Mesodermal cell (in vitro differentiated cells): ENCODE measurements around the gene RPL34.

Experiments used
- H3K27ac ChIP-seq: 2 replicates; pipeline ENCODE4 v1.7.0; 2013; ENCODE audit warnings: mild to moderate bottlenecking, low read depth, low read length, moderate library complexity; ENCODE audit not compliant: severe bottlenecking
- H3K36me3 ChIP-seq: 2 replicates; pipeline ENCODE4 v1.7.1; 2013; ENCODE audit warnings: mild to moderate bottlenecking, low read length, moderate library complexity; ENCODE audit not compliant: control insufficient read depth, insufficient read depth
- H3K4me1 ChIP-seq: one replicate; pipeline ENCODE4 v1.7.1; 2013; ENCODE audit warnings: mild to moderate bottlenecking, low read length; ENCODE audit not compliant: insufficient read depth, control insufficient read depth, poor library complexity, severe bottlenecking
- H3K4me3 ChIP-seq: 2 replicates; pipeline ENCODE4 v1.7.0; 2013; ENCODE audit warnings: low read length, control low read depth, mild to moderate bottlenecking; ENCODE audit not compliant: insufficient read depth, poor library complexity, severe bottlenecking; ENCODE audit errors: extremely low read depth
- H3K9me3 ChIP-seq: 2 replicates; pipeline ENCODE4 v1.7.1; 2013; ENCODE audit warnings: mild to moderate bottlenecking, low read length, moderate library complexity; ENCODE audit not compliant: control insufficient read depth
- WGBS, 2 experiments: methylation state at CpG; one replicate each; pipeline ENCODE4 v1.1.5; 2013; ENCODE audit warnings: missing lambda C conversion rate in 2 of 2; ENCODE audit not compliant: insufficient coverage in 2 of 2; 5-methylcytosine and 5-hydroxymethylcytosine counted together

The RPL34 gene

DNA sequence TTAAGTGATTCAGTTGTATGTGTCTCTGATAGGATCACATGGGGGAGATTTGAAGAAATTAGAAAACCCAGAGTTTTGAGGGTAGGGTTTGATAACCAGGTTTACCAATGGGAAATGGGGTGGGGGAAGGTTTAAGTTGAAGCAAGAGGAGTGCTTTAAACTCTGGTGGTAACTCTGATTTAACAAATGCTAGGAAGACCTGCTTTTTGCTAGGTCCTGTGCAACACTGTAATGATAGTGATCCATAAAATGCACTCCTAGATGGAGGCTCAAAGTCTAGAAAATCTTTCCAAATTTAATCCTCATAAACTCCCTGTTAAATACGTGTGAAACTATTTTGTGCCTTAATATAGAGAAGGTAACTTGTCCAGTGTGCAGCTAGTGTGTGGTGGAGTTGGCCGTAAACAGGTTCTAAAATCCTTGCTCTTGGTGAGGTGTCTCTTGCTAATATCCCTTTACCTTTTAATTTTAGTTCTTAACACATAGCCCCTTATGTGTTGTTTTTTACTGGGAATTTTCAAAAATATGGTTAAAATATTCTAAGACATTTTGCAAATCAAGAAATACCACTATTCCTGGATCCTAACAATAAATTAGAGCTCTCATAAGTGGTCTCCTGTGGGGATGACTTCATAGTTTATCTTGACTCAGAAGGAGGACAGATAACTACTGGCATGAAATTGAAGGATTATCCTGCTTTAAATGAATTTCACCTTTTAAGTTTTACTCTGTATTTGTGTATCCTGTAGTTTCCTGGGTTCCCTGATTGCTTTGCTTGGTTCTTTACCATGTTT lies 4.1 kb downstream of the RPL34 start:
- H3K4me1 ChIP-seq = peaks cover 13% of the 10 kb centered on the region
- no peaks in the 10 kb centered on the region for H3K9me3 ChIP-seq
- no peak overlapping the region for H3K4me3 ChIP-seq
- no peak overlapping the region for H3K27ac ChIP-seq
- H3K36me3 ChIP-seq = peaks cover 75% of the 10 kb centered on the region
- whole genome bisulfite sequencing, 2 experiments = no CpG with 5 or more reads among the region's 2 CpGs

DNA sequence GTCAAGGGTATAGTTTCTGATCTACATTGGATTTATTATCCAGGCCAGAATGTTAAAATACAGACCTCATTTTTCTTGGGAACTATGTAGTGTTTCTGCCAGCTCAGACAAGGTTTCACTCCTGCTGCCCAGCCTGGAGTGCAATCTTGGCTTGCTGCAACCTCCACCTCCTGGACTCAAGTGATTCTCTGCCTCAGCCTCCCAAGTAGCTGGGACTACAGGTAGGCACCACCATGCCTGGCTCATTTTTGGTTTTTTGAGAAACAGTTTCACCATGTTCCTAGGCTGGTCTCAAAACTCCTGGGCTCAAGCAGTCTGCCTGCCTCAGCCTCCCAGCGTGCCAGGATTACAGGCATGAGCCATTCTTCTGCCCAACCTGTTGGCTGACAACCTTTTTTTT lies 5.7 kb downstream of the RPL34 start:
- Histone ChIP-seq H3K9me3 (no peaks in the 10 kb centered on the region), H3K36me3 (peaks cover 91% of the 10 kb centered on the region), H3K4me3 (no peak overlapping the region), H3K4me1 (peaks cover 13% of the 10 kb centered on the region), H3K27ac (no peak overlapping the region)
- 100% methylated on average over 1 of the region's 1 CpG; no CpG with 5 or more reads in 1 of the 2 experiments for WGBS, 2 experiments

DNA sequence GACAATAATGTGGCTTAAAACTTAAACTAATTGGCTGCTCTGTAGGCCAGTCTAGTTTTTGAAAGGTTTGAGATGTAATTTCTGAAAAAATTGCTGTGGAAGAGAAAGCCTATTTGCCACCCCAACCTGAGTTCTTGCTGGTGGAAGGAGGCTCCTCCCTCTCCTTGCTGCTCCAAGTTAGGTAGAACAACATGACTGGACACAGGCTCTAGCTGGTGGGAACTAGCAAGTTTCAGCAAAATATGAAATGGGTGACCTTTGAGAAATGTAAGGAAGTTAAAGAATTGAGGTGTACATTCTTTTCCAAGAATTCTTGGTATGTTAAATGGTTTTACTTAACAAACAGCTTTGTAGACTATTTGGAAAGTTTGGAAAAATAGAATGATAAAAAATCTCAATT lies 8.0 kb downstream of the RPL34 start:
- H3K4me3 ChIP-seq = no peak overlapping the region
- H3K9me3 ChIP-seq = no peaks in the 10 kb centered on the region
- H3K4me1 ChIP-seq = peaks cover 6% of the 10 kb centered on the region
- H3K36me3 ChIP-seq = peaks cover 96% of the 10 kb centered on the region
- no peak overlapping the region for H3K27ac ChIP-seq

DNA sequence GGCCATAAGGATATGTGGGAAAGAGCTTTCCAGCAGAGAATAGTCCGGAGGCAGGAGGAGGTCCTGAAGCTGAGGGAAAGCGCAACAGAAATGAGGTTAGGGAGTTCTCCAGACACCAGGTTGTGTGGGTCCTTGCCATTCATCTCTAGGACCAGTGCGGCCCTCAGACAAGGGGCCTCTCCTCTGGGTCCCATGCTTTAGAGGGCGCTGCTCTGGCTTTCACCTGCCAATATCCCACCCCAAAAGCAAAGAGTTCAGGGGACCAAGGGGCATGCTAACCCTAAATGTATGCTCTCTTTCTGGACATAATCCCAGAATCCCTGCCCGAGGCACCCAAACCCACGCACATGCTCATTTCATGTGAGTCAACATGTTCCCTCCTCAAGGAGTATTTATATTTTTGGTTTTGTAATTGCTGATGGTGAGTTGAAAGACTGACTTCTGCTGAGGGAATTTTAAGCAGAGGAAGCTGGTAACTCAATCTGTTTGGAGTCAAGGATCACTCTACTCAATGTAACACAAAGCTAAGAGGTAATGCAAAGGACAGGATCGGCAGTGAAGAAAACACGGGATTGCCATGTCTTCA lies 14.8 kb downstream of the RPL34 start:
- H3K9me3 ChIP-seq = no peaks in the 10 kb centered on the region
- H3K4me1 ChIP-seq = peaks cover 9% of the 10 kb centered on the region
- H3K4me3 ChIP-seq = no peak overlapping the region
- H3K27ac ChIP-seq = no peak overlapping the region
- 78 to 81% methylated on average over 5 to 6 of the region's 8 CpGs for WGBS, 2 experiments
- H3K36me3 ChIP-seq = peaks cover 55% of the 10 kb centered on the region

DNA sequence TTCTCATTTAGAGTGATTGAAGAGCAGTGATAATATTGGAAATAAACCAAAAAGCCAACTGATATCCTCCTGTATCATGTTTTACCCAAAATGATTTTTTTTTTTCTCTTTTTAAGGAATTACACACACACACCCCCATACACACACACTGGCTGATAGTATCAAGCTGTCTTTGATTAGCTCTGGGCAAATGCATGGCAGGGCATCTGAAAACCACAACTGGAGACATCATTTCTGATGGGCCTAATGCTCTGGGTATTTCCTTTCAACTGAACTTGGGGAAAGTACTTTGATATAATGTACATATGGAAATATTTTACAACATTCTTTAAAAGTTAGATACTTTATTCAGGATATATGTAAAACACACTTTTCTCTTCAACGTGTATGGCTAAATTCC lies 15.9 kb downstream of the RPL34 start:
- Histone ChIP-seq H3K4me3 (no peak overlapping the region), H3K36me3 (peaks cover 45% of the 10 kb centered on the region), H3K4me1 (peaks cover 9% of the 10 kb centered on the region), H3K27ac (peak overlapping the region; percentile 10), H3K9me3 (no peaks in the 10 kb centered on the region)
- no CpG with 5 or more reads among the region's 1 CpG for WGBS, 2 experiments

DNA sequence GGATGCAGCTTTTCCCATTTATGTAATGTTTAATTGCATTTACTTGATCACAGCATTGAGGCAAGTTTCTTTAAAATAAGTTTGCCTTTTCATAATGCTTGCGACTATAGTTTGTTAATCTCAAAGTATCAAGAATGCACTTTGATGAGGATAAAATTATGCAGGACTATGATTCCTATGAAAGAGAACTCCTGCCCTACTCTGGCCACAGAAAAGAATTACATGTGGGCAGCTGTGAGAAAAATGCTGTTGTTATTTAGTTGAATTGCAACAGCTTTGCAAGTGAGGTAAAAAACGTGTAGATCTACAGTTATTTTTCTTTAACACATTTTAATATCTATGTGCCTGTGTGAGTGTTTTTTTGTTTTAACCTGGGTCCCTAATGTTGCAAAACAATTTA lies 17.5 kb downstream of the RPL34 start:
- WGBS, 2 experiments = 100% methylated on average over 1 of the region's 2 CpGs; no CpG with 5 or more reads in 1 of the 2 experiments

DNA sequence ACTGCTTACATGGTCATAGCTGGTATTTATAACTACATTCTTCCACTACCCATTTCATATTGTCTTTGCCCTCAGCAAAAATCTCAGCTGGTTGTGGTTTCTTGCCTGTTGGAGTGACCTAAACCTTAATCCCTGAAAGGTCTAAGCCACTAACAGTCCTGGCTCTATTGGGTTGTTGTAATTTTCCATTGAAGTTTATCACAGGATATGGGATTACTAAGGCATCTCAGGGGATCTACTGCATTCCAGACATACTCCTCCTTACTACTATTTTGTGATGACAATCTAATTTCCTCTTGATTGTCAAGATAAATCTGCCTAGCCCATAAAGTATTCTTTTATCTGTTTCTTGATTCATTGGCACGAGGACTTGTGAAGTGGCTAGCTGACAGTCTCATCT lies 23.9 kb downstream of the RPL34 start:
- H3K4me3 ChIP-seq = no peak overlapping the region
- H3K9me3 ChIP-seq = no peaks in the 10 kb centered on the region

More for the DNA sequence above, 17.5 kb downstream of the RPL34 start:
- Histone ChIP-seq H3K9me3 (no peaks in the 10 kb centered on the region), H3K27ac (no peak overlapping the region), H3K4me1 (peaks cover 9% of the 10 kb centered on the region), H3K36me3 (peaks cover 30% of the 10 kb centered on the region), H3K4me3 (no peak overlapping the region)

DNA sequence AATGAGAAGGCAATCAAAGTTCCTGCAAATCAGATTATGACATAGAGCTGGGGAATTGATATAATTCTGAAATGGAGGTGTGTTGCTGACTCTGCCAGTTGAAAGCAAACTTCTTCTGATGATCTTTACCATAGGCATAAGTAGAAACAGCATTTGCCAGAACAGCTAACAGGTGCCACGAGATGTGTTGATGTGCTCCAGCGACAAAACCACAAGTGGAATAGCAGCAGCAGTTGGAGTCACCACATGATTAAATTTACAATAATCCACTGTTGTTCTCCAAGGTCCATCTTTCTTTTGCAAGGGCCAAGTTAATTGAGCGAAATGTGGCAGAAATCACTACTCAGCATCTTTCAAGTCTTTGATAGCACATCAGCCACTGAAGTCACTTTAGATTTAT lies 26.3 kb downstream of the RPL34 start:
- Histone ChIP-seq H3K27ac (no peak overlapping the region), H3K4me1 (no peaks in the 10 kb centered on the region), H3K9me3 (no peaks in the 10 kb centered on the region), H3K36me3 (no peaks in the 10 kb centered on the region), H3K4me3 (no peak overlapping the region)
- 90 to 100% methylated on average over 2 of the region's 3 CpGs for WGBS, 2 experiments

More for the DNA sequence above, 23.9 kb downstream of the RPL34 start:
- Histone ChIP-seq H3K4me1 (no peaks in the 10 kb centered on the region), H3K36me3 (no peaks in the 10 kb centered on the region), H3K27ac (no peak overlapping the region)
- no CpG with 5 or more reads among the region's 1 CpG for WGBS, 2 experiments

GRCh38 chr4:108649863-108650211 lies 29.5 kb downstream of the RPL34 start:
- WGBS, 2 experiments = 8 to 10% methylated on average over 4 to 5 of the region's 6 CpGs
- peak overlapping the region; percentile 78 for H3K4me3 ChIP-seq
- no peaks in the 10 kb centered on the region for H3K9me3 ChIP-seq
- H3K36me3 ChIP-seq = peaks cover 18% of the 10 kb centered on the region
- H3K27ac ChIP-seq = no peak overlapping the region
- H3K4me1 ChIP-seq = no peaks in the 10 kb centered on the region

DNA sequence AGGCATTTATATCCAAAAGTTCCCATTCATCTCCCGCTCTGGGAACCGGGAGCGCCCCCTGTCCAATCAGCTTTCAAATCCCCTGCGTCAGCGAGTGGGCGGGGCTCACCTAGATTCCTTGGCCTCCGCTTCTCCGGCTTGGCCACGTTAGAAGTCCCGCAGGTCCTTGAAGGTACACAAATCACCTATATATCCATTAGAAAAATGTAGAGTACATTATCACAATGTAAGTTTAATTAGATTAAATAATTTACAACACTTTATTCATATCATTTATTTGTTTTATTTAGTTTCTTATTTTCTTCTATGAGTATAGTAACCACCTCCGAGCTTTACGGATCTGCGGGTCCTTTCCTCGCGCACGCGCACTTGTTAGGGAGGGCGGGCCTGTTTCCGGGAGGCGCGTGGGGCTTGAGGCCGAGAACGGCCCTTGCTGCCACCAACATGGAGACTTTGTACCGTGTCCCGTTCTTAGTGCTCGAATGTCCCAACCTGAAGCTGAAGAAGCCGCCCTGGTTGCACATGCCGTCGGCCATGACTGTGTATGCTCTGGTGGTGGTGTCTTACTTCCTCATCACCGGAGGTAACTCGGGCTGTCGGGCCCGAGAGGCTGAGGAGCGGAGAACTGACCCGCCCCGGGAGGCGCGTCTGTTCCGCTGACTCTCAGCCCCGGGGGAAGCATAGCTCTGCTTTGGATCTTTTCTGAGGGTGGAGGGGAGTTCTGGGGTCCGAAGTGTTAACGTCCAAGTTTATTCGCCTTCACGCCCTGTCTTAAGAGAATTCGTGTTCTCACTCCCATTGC lies 30.0 kb downstream of the RPL34 start, which contains the start of gene OSTC:
TSS of gene OSTC (plus strand) at position 388 of the 802 bp plus-strand sequence. CDS start at position 445, 57 bp downstream.
- H3K27ac ChIP-seq = peak within 1 kb of the TSS; percentile 84

More for the DNA sequence above, 30.0 kb downstream of the RPL34 start, which contains the start of gene OSTC:
- H3K4me3 ChIP-seq = peak within 1 kb of the TSS; percentile 78
- 0 to 1% methylated on average over 14 of the region's 45 CpGs for WGBS, 2 experiments
- peaks cover 24% of the 10 kb centered on the region for H3K36me3 ChIP-seq
- H3K9me3 ChIP-seq = no peaks in the 10 kb centered on the region
- H3K4me1 ChIP-seq = no peaks in the 10 kb centered on the region
